RWPE2 (cell line): ENCODE data around the gene C16orf90.

Source experiments
- ATAC-seq: fragments of 200-7000 bp; cut with Tn5 transposase; 3 replicates; pipeline ENCODE4 v1.9.1; 2021; ENCODE audit warnings: low read depth
- DNase-seq: peaks from one replicate; pipeline ENCODE4 v3.0.0-alpha.2; 2020; ENCODE audit warnings: low spot score
- H3K27ac ChIP-seq: fragments of 450-650 bp; 2 replicates; pipeline ENCODE4 v1.5.1; 2017; ENCODE audit warnings: mild to moderate bottlenecking; ENCODE audit not compliant: poor library complexity, severe bottlenecking
- H3K27me3 ChIP-seq: fragments of 250-450 bp; sonication (Bioruptor Pico); 2 replicates; pipeline ENCODE4 v1.5.1; 2021; ENCODE audit warnings: mild to moderate bottlenecking, moderate library complexity; ENCODE audit not compliant: insufficient read depth, poor library complexity, severe bottlenecking
- H3K36me3 ChIP-seq: fragments of 250-450 bp; sonication (Bioruptor Pico); 2 replicates; pipeline ENCODE4 v1.5.1; 2020; ENCODE audit warnings: low read depth, mild to moderate bottlenecking, moderate library complexity
- H3K4me1 ChIP-seq: fragments of 250-450 bp; sonication (Bioruptor Pico); 2 replicates; pipeline ENCODE4 v1.5.1; 2021; ENCODE audit warnings: mild to moderate bottlenecking, moderate library complexity; ENCODE audit not compliant: insufficient read depth, poor library complexity, severe bottlenecking
- H3K4me3 ChIP-seq: fragments of 250-450 bp; sonication (Bioruptor Pico); 2 replicates; pipeline ENCODE4 v1.5.1; 2021; ENCODE audit warnings: mild to moderate bottlenecking, moderate library complexity; ENCODE audit not compliant: severe bottlenecking
- H3K9me3 ChIP-seq: fragments of 250-450 bp; sonication (Bioruptor Pico); 2 replicates; pipeline ENCODE4 v1.5.1; 2021; ENCODE audit warnings: mild to moderate bottlenecking, moderate library complexity; ENCODE audit not compliant: severe bottlenecking
- TF ChIP-seq, protein P1 (sequence below): fragments of 450-650 bp; IDR thresholded peaks from one replicate; pipeline ENCODE4 v1.5.1; 2017; ENCODE audit warnings: mild to moderate bottlenecking, moderate library complexity; ENCODE audit not compliant: poor library complexity, severe bottlenecking

C16orf90 gene

GRCh38 chr16:3460121-3460520 lies 35.2 kb downstream of the C16orf90 start:
- Histone ChIP-seq H3K27ac (no peak overlapping the region), H3K4me1 (peaks cover 6% of the 10 kb centered on the region), H3K36me3 (no peaks in the 10 kb centered on the region; the same call in 1 of the 2 replicates), H3K4me3 (no peak overlapping the region), H3K27me3 (no peaks in the 10 kb centered on the region), H3K9me3 (no peaks in the 10 kb centered on the region)
- TF ChIP-seq, protein P1, sequence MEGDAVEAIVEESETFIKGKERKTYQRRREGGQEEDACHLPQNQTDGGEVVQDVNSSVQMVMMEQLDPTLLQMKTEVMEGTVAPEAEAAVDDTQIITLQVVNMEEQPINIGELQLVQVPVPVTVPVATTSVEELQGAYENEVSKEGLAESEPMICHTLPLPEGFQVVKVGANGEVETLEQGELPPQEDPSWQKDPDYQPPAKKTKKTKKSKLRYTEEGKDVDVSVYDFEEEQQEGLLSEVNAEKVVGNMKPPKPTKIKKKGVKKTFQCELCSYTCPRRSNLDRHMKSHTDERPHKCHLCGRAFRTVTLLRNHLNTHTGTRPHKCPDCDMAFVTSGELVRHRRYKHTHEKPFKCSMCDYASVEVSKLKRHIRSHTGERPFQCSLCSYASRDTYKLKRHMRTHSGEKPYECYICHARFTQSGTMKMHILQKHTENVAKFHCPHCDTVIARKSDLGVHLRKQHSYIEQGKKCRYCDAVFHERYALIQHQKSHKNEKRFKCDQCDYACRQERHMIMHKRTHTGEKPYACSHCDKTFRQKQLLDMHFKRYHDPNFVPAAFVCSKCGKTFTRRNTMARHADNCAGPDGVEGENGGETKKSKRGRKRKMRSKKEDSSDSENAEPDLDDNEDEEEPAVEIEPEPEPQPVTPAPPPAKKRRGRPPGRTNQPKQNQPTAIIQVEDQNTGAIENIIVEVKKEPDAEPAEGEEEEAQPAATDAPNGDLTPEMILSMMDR = no peak
- ATAC-seq (no peak), DNase-seq (no peak)

DNA sequence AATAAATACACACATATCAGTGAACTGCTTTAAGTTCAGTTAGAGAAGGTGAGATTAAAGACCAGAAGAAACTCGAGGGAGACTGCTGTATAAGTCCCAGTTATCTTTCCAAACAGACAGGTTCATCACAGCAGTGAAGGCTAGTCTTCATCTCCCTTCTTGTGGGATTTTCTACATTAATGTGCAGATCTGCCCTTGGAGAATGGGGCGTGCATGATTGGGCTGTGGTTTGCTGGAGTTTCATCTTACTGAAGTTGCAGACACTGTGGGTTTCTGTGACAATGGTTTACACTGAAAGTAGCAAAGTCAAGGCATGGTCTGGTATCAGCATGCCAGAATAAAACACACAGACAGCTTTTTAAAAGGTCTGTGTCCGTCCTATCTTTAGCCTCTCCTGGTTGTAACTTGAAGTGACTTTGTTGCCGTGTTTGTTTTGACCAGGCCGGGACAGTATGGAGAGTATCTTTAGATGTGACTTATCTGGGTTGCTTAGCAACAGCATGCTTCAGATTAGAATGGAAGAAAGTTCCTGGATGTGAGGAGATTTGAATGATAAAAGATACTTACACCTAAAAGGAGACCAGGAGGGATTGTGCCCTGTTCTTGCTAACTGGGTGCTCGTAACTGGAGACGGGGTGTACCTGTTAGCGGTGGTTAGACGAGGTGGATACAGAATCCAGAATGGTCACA lies 35.7 kb downstream of the C16orf90 start:
- Histone ChIP-seq H3K27me3 (no peaks in the 10 kb centered on the region), H3K4me3 (peak overlapping the region; percentile 84), H3K36me3 (no peaks in the 10 kb centered on the region; the same call in 1 of the 2 replicates), H3K9me3 (no peaks in the 10 kb centered on the region), H3K27ac (peak overlapping the region; percentile 74), H3K4me1 (peaks cover 6% of the 10 kb centered on the region)
- DNase-seq = no peak
- TF ChIP-seq, protein P1 = no peak
- no peak for ATAC-seq

- Histone ChIP-seq H3K27ac (peak overlapping the region; percentile 74), H3K27me3 (no peaks in the 10 kb centered on the region), H3K4me3 (peak overlapping the region; percentile 84), H3K4me1 (peaks cover 6% of the 10 kb centered on the region), H3K9me3 (no peaks in the 10 kb centered on the region), H3K36me3 (no peaks in the 10 kb centered on the region; the same call in 1 of the 2 replicates)
- DNase-seq (no peak), ATAC-seq (no peak)
- TF ChIP-seq, protein P1 = no peak
Measured at GRCh38 chr16:3458852-3459361, 36.4 kb downstream of the C16orf90 start.

GRCh38 chr16:3458278-3458851 lies 36.9 kb downstream of the C16orf90 start:
- peak overlapping the region; percentile 84 for H3K4me3 ChIP-seq
- H3K27me3 ChIP-seq = no peaks in the 10 kb centered on the region
- ATAC-seq (peak; percentile 21; the same call in 1 of the 3 replicates), DNase-seq (no peak)
- H3K4me1 ChIP-seq = peaks cover 6% of the 10 kb centered on the region
- H3K36me3 ChIP-seq = no peaks in the 10 kb centered on the region; the same call in 1 of the 2 replicates
- H3K9me3 ChIP-seq = no peaks in the 10 kb centered on the region
- H3K27ac ChIP-seq = peak overlapping the region; percentile 74
- TF ChIP-seq, protein P1 = no peak
